HG02610 (cell line): ENCODE data around the gene DGUOK.
"Not testable (repeated sequence)": the region's sequence is repeated elsewhere in the genome, so short reads cannot be mapped to it uniquely, and the experiment has no call there.

Experiments used
- ATAC-seq: cut with Tn5 transposase; IDR thresholded peaks from one replicate; pipeline ENCODE4 v1.9.1; 2021; ENCODE audit warnings: mild to moderate bottlenecking, moderate library complexity; ENCODE audit not compliant: unreplicated experiment

Gene DGUOK

DNA sequence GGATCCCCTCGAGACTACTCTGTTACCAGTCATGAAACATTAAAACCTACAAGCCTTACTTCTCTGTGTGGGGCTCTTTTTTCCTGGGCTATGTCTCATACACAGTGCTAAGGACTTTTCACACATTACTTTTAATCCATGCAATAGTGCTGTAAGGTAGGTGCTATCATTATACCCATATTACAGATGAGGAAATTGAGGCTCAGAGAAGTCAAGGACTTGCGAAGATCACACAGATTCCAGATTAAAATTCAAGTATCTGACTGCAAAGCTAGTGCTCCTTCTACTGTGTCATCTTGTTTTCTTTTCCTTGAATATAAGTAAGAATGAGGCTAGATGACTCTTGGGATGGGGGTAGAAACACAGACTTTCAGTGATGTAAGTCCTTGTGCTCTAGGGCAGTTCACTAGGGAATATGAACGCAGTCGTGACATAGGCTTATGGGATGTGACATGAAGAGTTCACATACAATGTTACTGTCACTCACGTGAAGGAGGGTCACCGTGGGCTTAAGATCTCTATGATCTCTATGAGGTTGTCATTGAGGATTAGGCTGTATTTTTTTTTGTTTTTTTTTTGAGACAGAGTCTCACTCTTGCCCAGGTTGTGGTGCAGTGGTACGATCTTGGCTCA lies 7.0 kb upstream of the DGUOK start:
- no peak for ATAC-seq

DNA sequence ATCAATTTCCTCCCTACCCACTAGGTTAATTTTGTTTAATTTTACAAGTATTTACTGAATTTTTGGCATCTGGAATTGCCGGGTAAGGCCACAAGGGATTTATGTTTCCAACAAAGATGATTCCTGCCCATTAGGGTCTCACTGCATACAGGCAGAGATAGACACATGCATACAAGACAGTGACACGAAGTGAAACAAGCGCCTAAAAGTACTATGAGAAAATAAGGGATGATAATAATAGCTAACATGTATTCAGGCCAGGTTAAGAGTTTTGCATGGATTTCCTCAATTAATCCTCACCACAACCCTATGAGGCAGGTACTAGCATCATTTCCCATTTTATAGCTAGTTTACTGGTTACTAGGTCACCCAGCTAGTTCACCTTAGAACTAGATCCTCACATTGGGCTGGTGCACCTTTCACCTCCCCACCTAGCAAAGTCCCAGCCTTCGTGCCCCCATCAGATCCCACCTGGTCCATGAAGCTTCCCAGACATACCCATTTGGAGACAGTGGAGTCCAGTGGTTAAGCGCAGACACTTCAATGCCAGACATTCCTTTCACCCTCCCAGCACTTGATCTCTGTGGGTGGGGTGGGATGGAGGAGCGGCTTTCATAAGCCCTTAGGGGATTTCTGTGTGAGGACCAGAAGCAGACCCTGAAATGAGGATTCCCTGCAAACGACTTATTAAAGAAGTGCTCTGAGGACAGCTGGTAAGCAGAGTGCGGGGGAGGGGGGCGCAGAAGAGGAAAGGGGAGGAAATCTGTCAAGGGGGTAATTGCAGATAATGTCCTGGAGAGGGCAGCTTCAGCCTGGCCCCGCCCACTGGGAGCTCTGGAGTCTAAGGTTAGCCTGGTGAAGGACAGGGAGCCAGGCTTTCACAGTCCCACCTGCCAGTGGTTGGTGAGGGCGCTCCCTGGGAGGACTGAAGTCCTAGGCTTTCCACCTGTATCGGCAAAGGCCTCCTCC lies 5.8 kb upstream of the DGUOK start:
- ATAC-seq, result no peak

DNA sequence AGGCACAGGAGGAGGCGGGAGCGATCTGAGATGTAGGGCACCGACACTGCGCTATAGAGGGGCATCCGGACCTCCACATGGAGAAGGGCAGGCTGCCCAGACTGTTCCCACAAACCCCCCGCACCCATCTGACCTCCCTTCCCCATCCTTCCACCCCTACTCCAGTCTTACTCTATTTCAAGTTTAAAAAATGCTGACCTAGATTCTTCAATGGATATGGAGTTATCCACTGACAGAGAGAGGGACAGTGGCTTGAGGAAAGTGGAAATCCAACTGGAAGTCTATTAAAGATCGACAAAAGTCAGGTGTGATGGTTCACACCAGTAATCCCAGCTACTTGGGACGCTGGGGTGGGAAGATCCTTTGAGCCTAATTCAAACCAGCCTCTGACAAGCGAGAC lies 5.1 kb upstream of the DGUOK start:
- ATAC-seq, result no peak

DNA sequence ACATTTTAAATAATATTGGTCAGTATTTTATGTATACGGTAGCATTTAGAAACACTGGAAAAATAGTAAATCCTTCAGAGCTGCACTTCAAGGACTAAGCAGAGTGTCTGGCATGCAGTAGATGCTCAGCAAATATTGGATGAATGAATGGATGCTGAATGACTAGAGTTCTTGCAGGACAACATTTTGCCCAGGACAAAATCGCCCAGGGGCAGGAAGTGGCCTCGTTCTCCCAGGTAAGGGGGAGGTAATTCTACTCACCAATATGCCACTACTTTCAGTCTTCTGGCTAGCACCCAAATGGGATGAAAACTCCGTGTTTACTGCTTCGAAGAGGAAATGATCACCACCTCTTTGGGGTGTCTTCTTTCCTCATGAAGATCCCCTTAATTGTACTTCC lies 4.0 kb upstream of the DGUOK start:
- ATAC-seq, result no peak

DNA sequence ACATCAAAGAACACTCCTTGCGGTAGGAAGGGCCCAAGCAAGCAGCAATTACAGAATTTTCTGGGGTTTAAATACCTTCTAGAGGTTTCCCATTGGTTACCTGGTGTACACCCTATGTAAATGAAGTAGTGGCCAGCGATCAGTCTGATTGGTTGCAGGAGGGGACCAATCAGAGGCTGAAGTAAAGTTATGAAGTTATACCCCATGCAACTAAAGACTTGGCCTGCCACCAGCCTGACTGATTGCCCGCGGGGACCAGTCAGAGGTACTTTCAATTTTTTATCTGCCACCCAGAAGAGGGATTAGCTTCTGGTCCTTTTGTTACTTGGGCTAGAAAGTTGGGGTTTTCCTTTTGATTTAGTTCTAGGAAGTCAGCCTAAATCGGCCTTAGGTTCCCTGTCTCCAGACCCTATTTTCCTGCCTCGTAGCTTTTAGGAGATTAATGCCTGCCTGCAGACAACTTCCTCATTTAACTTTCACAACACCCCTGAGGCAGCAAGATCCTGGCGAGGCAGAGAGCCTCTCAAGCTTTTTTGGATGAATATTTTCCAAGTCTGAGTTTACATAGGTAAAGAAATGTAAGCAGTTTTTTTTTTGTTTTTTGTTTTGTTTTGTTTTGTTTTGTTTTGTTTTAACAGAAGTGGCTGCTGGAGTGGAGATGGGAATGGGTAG lies 1.5 kb upstream of the DGUOK start:
- no peak for ATAC-seq

DNA sequence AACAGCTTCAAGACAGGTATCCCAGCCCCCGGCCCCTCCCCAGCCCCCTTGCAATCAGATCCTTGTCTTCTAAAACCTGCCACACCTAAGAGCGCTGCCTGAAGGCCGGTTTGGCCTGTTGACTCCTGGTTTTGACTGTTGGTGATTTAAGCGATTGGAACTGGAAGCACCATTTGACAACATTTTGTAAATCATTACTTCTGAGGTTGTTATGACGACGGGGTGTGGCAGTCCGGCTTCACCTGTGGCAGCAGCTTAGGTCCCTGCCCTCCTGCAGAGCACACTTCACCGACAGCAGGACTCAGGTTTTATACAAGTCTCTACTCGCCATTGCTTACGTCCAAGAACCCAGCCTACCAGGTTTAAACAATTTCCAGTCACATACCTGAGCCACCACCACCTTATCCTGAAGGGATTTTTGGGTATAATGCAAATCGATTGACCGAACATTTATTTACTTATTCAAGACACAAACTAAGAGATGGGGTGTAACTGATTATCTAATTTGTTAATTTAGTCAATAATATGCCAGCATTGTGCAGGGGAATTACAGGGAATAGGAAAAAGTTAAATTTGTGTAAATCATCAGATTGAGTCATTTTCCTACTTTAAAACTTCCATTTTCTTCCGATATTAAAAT lies 707 bp upstream of the DGUOK start:
- ATAC-seq, result no peak

DNA sequence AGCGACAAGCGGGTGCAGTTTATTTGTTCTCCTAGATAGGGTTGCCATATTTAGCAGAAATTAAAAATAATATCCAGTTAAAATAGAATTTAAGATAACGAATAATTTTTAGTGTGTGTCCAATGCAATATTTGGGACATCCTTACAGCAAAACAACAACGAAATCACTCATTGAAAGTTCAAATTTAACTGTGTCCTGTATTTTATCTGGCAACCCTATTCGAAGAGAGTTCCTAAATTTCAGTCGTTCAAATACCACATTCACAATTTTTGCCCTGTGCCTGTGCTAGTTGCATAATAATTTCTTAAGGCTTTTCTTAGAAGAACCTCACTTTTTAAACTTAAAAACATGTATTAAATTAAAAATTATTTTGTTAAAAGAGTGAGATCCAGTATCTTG lies 664 bp downstream of the DGUOK start:
- no peak for ATAC-seq

DNA sequence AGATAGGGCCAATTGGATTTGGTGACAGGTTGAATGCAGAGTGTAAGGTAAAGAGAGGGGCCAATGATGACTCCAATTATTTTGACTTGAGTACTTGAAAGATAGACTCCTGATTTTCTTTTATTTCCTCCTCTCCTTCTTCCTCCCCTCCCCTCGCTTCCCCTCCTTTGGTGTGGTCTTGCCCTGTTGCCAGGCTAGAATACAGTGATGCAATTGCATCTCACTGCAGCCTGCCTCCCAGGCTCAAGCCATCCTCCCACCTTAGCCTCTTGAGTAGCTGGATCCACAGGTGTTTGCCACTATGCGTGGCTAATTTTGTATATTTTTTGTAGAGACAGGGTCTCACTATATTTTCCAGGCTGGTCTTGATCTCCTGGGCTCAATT lies 2.3 kb downstream of the DGUOK start:
- ATAC-seq, result no peak

DNA sequence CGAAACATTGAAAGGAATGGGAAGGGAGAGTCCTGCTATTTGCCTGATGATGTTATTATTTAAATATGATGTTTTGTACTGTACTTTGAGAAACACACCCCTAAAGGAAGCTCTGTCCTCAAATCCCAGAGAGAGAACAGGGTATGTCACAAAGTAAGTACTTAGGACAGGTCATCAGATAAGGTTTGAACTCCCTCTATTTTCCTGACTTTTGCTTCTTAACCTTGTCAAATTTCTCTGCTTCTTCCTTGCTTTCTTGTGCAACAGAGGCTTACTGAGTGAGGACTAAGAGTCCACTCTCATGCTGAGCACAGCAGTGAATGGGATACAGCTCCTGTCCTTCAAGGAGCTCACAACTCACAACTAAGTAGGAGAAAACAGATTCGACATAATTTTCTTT lies 3.7 kb downstream of the DGUOK start:
- no peak for ATAC-seq

DNA sequence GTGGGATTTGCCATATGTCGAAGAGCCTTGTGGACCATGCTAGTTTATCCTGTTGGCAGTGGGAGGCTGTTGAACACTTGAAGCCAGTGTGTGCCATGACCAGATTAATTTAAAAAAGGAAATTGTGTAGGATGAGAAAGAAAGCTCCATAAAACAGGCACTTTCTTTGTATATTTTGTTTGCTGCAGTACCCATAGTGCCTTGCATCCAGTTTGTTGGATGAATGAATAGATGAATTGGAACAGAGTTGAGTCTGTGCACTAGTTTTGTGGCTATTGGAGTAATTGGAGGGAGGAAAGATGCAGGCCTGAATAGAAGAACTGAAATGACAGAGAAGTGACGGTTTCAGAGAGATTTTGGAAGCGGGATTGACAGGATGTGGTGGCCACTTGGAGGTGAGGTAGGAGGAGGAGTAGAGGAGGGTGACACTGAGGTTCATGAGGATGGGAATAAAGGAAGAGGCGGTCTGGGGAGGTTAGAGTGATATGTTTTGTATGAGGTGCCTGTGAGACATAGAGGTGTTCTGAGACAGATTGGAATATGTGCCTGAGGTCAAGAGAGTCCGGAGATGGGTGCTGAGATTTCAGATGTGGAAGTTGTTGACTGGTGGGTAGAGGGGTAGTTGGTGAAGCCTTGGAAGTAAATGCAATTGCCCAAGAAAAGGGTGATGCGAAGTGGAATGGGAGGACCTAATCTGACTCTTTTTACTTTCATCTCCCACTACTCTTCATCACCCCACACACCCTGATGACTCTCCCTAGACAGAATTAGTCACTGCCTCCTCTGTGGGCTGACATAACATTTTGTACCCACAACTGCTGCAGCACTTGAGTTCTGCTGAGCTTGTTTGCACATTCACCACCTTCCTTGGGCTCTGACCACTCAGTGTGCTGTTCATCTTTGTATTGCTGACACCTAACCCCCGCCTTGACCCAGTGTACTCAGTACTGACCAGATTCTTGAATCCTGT lies 5.1 kb downstream of the DGUOK start:
- no peak for ATAC-seq

DNA sequence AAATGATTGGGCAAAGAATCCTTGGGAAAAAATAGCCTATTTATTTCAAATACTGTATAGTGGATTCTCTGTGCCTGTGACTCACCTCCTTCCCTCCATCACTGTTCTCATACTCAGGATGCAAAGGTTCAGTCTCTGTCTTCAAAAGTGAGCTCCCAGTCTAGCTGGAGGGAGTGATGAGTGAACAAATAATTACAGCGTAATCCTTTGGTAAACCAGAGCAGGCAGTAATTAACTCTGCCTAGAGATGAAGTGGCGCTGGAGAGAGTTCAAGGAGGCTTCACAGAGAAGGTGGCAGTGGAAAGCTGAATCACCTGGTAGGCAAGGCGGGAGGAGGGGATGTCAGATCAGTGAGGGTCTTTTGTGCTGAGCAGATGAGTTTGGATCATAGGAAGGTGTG lies 6.5 kb downstream of the DGUOK start:
- ATAC-seq, result no peak

DNA sequence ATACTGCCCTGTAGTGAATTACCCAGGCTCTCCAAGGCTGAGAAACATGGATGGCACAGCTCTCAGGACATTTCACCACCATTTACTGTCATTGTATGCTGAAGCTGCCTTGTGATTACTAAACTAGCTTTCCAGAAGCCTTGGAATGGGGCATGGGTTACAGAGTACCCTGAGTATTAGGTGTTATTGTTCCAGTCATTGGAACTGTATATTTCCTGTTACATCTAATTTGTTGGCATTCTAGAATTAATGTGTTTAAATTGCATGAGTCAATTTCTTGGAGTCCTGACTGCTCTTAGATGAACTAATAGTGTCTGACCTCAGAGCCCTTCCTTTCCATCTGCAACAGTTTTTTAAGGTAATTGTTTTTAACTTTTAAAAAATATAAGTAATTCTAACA lies 9.0 kb downstream of the DGUOK start:
- ATAC-seq, result no peak

DNA sequence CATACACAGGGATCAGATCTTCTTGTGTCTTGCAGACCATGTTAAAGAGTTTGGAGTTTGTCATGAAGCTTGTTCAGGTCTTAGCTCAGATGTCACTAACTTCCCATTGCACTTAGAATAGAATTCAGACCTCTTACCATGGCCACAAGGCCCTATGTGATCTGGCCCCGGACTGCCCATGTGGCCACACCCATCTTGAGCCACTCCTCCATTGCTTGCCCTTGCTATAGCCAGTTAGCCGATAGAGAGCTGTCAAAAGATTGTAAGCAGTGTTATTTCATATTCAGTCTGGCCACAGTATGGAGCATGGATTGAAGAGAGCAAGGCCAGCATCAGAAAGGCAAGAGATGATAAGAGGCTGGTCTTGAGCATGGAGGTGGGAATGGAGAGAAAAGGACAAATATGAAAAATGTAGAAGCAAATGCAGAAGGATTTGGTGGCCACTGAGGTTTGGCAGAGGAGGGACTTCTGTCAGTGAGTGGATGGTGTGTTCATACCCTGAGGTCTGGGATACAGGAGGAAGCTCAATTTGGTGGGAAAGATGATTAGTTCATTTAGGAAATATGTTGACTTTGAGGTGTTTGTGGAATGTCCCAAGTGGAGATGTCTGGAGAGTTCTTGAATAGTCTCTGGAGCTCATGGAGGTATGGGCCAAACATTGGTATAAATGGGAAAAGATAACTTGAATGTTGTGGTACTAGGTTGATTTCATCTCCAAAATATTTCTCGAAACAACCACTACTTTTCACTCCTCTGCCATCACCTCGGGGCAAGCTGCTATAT lies 10.6 kb downstream of the DGUOK start:
- ATAC-seq, result no peak

DNA sequence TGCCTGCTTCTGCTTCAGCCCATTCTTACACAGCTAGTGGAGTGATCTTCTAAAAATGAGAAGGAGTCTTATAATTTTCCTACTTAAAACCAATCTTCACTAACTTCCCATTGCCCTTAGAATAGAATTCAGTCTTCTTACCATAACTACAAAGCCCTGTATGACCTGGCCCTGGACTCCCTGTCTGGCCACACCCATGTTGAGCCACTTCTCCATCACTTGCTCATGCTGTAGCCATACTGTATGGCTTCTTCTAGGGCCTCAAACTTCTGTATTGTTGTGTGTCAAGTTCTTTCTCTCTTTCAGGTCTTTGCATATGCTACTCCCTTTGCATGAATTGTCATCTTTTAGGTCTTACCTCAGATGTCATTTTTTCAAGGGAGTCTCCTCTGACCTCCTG lies 11.2 kb downstream of the DGUOK start:
- no peak for ATAC-seq

DNA sequence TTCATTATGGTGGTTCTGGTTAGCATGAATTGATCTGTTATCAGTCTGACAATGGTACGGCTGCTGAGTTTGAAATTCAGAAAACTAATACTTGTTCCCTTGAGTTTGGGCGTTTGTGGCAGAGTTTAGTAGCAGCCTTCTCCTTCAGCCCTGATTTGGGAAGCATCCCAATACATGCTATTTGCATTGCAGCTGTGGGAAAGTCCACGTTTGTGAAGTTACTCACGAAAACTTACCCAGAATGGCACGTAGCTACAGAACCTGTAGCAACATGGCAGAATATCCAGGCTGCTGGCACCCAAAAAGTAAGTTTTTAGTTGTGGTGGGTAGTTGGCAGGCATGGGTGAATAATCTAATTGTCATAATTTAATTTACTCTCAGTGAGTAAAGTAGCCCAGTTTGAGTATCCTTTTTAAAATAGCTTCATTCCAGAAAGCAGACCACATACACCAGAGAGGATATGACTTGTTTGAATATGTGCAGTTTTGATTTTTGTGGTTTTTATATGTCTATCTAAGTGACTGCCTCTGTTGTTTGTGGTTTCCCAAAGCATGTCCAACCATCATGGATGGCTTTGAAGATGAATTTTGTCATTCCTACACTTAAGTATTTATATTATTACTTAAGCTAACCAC lies 12.2 kb downstream of the DGUOK start:
- no peak for ATAC-seq

DNA sequence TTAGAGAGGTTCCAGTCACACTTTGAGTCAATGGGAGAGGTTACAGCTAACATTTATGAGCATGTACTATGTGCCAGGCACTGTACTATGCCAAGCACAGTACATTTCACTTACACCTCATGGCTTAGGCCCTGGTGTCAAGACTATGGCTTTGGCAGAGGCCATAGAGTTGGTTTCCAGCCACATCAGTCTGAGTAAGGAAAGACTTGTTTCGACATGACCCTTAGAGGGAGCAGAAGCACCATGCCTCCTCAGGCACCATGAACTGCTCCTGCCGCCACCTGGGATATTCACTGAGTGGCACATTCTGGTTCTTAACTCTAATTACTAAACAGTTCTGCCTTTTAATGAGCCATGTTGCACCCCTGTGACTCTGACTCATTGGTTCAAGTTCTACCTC lies 12.7 kb downstream of the DGUOK start:
- ATAC-seq, result no peak

DNA sequence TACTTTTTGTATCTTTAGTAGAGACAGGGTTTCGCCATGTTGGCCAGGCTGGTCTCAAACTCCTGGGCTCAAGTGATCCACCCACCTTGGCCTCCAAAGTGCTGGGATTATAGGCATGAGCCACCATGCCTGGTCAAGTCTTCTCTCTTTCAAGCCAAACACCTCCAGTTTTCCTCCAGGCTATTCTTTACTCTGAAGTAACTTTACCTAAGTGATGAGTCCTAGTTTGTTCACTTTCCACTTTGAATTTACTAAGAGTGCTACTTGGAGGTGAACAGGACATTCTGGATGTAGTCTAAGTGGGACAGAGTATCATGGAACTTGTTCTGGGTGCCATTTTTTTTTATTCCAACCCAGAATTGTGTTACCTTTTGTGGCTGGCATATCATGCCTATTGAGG lies 13.4 kb downstream of the DGUOK start:
- not testable (repeated sequence) for ATAC-seq

DNA sequence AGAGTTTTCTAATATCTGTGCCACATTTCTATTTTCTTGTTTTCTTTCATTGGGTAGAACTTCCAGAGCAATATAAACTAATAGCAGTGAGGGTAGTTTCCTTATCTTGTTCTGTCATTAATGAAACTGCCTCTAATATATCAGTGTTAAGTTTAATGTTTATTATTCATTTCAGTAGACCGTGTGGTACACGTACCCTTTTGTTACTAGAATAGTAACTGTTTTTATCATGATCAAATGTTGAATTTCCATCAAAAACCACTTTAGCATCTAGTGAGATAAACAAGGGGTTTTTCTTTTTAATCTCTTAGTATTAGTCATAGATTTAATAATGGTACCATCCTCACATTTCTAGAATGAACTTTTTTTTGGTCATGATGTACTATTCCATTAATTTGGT lies 16.0 kb downstream of the DGUOK start:
- ATAC-seq, result no peak

DNA sequence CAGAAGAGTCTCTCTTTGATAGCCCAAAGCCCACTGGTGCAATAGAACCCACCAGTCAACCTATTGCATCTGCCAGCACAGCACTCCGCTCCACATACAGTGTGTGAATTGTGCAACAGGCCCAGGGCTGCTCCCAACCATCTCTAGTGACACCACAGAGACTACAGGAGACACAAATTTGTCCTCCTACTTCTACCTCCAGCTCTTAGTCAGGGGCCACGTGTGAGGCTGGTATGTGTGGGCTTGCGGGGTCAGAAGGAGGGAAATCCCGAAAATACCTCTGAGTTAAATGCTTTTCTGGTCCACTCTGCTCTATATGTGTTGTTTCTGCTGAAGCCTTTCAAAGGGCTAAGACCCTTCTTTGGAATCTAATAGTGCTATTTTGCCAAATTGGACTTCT lies 18.0 kb downstream of the DGUOK start:
- ATAC-seq, result peak; percentile 74
